NCI-H2029 treated with DMSO at 0.1 percent for 48 hours (cell line): ENCODE data around the gene ZNF365.
"Not testable (repeated sequence)": the region's sequence is repeated elsewhere in the genome, so short reads cannot be mapped to it uniquely, and the experiment has no call there.

Source experiments
- DNase-seq: peaks from one replicate; lab custom pipeline; 2025; lab: John Stamatoyannopoulos, UW

ZNF365 gene

DNA sequence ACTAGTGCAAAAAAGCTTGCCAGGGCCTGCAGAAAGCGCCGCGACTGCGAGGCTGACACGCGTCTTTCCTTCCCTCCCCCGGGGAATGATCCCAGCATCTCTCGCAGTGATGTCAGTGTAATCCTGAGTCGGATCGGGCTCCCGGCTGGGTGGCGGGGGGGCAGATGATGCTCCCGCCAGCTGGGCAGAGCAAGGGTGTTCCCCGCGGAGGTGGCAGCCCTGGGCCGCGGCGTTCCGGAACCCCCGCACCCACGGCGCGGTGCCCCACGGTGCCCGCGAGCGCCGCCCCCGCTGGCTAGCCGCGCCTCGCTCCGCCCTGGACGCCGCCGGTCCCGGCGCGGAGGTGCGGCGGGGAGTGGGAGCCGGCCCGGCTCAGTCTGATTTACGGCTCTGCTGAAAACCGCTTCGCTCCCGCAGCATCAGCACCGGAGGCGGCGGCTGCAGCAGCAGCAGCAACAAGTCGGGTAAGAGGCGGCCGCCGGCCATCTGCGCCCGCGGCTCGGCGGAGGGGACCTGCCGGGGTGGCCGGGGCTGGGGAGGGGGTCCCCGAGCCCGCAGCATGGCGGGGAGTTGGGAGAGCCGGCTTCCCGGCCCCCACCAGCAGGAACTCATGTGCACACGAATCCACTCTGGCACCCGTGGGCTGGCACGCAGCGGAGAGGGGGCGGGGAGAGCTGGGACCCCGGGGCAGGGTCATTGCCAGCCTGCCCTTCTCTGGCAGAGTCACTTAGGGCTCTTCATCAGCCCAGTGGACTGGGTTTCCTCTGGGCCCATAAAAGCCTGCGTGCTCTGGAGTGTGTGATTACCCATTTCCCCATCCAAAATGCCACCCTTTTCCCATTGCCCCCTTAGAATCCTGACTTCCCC lies at the start of gene ZNF365:
Gene ZNF365 (plus strand): TSS at position 375 of the 867 bp plus-strand sequence. CDS start 1,825 bp downstream, outside the sequence.
- DNase-seq: no peak

- DNase-seq: no peak
These were observed 48.0 kb upstream of the ZNF365 start for GRCh38 chr10:62326176-62326575.

GRCh38 chr10:62327885-62328284 lies 46.3 kb upstream of the ZNF365 start:
- no peak for DNase-seq

GRCh38 chr10:62330213-62330612 lies 44.0 kb upstream of the ZNF365 start:
- no peak for DNase-seq

DNA sequence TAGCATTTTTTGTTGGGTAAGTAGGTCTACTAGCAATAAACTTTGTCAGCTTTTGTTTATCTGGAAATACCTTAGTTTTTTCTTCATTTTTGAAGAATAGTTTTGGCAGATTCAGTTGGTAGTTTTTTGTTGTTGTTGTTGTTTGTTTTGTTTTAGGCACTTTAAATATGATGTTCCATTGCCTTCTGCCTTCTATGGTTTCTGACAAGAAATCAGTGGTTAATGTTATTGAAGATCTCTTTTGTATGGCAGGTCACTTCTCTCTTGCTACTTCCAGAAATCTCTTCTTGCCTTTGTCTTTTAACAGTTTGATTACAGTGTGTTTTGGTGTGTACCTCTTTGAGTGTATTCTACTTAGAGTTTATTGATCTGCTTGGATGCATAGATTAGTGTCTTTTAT lies 41.8 kb upstream of the ZNF365 start:
- no peak for DNase-seq

DNA sequence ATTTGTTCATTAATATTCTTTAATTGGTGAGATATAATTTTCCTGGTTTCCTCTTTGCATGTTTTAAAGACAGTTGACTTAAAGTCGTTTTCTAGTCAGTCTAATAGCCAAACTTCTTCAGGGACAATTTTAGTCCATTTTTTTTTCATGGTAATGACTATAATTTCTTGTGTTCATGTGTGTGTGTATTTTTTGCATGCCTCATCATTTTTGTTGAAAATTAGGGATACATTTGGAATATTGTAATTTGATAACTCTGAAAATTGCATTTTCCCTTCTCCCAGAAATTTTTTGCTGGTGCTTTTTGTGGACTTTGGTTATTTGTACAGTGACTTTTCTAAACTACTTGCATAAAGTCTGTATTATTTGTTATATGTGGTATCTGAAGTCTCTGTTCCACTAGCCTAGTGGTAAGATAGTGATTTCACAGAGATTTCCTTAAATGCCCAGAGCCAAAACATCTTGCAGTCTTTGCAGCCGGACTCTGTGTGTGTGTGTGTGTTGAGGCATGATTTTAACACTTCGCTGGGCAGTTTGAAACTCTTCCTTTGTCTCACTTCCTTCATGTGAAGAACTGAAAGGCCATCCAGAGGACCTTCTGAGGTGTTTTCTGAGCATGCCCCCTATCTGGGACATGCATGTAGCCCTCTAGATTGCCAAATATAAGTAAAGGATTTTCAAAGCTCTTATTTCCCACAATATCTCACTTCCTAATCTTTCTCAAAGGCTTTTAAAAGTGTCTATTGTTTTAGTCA lies 40.9 kb upstream of the ZNF365 start:
- DNase-seq: no peak

DNA sequence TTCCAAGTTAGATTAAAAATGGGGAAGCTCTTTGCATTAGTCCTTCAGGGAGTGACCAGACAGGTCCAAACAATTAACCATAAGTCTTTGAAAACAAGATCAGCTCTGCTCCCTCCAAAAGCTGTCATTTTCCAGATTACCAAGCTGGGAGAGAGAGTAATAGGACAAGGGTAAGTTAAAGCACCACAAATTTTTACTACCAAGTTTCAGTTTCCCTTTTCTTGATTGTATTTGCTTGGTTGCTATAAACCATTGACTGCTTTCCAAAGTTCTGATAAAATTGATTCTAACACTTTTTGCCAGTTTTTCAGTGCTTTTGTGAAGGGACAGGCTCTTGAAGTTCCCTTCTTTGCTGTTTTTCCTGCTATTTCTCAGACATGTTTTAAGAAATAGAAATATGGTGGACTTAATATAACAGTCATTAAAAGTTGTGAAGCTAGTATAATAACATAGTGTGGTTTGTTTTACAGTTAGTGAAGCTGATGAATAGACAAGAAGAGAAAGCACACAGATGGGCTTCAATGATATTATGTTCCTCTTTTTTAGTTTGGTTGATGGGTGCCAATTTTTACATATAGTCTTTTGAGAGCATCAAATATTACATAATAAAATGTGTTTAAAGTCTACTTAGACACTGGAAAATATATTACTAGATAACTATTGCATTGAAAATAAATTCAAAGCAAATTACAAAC lies 40.0 kb upstream of the ZNF365 start:
- no peak for DNase-seq

DNA sequence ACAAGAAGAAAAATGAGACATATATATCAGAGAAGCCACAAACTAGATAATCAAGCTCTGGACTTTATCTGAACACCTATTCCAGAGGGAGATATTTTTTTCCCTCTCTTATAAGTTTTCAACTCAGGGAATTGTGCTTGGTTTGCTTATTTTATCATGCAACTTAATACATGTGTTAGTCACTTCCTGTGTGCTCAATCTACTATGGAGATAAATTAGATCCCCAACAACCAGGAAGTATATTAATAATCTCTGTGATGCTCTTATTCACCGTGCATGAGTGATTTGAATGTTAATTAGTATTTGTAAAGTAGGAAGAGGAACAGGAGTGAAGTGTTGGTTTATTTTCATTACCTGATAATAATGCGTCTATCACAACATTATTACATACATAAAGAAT lies 38.8 kb upstream of the ZNF365 start:
- DNase-seq: no peak

DNA sequence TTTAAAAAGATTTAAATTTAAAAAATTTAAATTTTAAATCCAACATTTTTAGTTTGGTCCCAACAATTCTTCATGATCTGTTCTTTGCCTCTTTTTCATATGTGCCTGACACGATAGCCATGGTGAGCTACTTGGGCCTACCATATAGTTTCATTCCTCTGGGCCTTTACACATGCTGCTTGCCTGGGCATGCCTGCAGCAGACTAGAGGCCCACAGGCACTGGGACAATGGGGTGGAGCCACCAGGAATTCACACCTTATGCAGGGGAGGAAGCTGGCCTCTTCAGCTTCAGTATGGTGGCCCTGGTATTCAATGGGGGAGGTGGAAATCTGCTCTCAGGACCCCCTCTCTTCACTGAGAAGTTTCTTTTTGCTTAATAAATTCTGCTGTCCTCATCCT lies 37.8 kb upstream of the ZNF365 start:
- DNase-seq: no peak

DNA sequence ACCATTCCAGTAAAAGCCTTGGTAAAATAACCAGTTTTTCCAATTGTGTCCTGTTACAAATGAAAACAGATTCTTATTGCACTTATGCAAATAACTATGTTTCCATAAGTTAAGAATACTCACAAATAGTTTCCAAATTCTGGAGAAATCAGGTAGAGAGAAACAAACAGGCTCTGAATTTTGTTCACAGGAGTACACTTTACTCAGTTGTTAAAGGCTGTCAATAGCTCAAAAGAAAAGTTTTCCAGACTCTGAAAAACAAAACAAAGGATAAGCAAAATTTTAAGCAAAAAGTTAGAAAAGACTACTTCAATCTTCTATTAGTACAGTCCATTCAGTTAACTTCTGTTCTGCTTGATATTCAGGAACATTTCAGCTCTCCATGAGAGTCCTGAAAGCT lies 32.8 kb upstream of the ZNF365 start:
- DNase-seq: no peak

GRCh38 chr10:62343000-62343399 lies 31.2 kb upstream of the ZNF365 start:
- no peak for DNase-seq

- no peak for DNase-seq
These were observed 26.1 kb upstream of the ZNF365 start for GRCh38 chr10:62348029-62348428.

- no peak for DNase-seq
These were observed 21.7 kb upstream of the ZNF365 start for GRCh38 chr10:62352356-62352970.

GRCh38 chr10:62354916-62355315 lies 19.3 kb upstream of the ZNF365 start:
- DNase-seq: no peak

DNA sequence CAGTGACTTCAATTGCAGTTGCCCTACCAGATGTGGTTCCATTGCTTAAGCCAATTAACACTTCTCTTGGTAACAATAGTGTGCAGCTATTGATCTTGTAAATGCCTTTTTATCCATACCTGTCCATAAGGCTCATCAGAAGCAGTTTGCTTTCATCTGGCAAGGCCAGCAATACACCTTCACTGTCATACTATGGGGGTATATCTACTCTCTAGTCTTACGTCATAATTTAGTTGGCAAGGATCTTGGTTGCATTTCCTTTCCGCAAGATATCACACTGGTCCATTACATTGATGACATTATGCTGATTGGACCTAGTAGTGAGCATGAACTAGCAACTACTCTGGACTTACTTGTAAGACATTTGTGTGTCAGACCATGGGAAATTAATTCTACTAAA lies 17.7 kb upstream of the ZNF365 start:
- DNase-seq: no peak

GRCh38 chr10:62358151-62358550 lies 16.0 kb upstream of the ZNF365 start:
- DNase-seq: not testable (repeated sequence)

- DNase-seq: no peak
These were observed 552 bp upstream of the ZNF365 start for GRCh38 chr10:62373639-62373994.

GRCh38 chr10:62374862-62375710 lies 917 bp downstream of the ZNF365 start:
- DNase-seq: no peak

- DNase-seq: no peak
These were observed 2.2 kb downstream of the ZNF365 start for GRCh38 chr10:62376071-62377025.

- no peak for DNase-seq
These were observed 2.9 kb downstream of the ZNF365 start for GRCh38 chr10:62377026-62377415.
